Neural cell (in vitro differentiated cells): Measurements from ENCODE around the gene TRPM3. TPM values are rescaled to one million over a fixed set of nuclear protein-coding genes. Genes with fewer than 3 reads are reported as not detected.

ENCODE experiments used
- H2AFZ ChIP-seq: fragments of 200-600, 300-800 bp; sonication (generic), shearing (Covaris generic); 2 replicates; pipeline ENCODE4 v1.6.0; 2014; ENCODE audit warnings: low read depth, mild to moderate bottlenecking, antibody characterized with exemption, low read length, moderate library complexity
- H3F3A ChIP-seq: fragments of 200-600 bp; shearing (Covaris generic); 2 replicates; pipeline ENCODE4 v1.6.1; 2016; ENCODE audit warnings: mild to moderate bottlenecking, moderate library complexity, mixed read lengths, antibody characterized with exemption, low read length; ENCODE audit not compliant: insufficient read depth, poor library complexity, severe bottlenecking
- H3K27ac ChIP-seq: fragments of 200-600, 300-800 bp; sonication (generic), shearing (Covaris generic); 2 replicates; pipeline ENCODE4 v1.5.1; 2014; ENCODE audit warnings: mild to moderate bottlenecking, low read length, moderate library complexity
- H3K27me3 ChIP-seq: fragments of 300-800, 200-600 bp; sonication (generic), shearing (Covaris generic); 2 replicates; pipeline ENCODE4 v1.6.0; 2014; ENCODE audit warnings: mild to moderate bottlenecking, low read depth, low read length, moderate library complexity; ENCODE audit not compliant: insufficient read depth
- H3K36me3 ChIP-seq: fragments of 300-800, 200-600 bp; sonication (generic), shearing (Covaris generic); 2 replicates; pipeline ENCODE4 v1.5.1; 2014; ENCODE audit warnings: mild to moderate bottlenecking, antibody characterized with exemption, low read length, moderate library complexity; ENCODE audit not compliant: insufficient read depth
- H3K4me2 ChIP-seq: fragments of 300-800, 200-600 bp; sonication (generic), shearing (Covaris generic); 2 replicates; pipeline ENCODE4 v1.6.0; 2014; ENCODE audit warnings: mild to moderate bottlenecking, low read length
- H3K4me3 ChIP-seq: fragments of 300-800, 200-600 bp; sonication (generic), shearing (Covaris generic); 2 replicates; pipeline ENCODE4 v1.5.1; 2014; ENCODE audit warnings: mild to moderate bottlenecking, low read length, moderate library complexity
- H3K79me2 ChIP-seq: fragments of 200-600 bp; shearing (Covaris generic); replicated peaks from 2 replicates; pipeline ENCODE4 v1.6.0; 2014; ENCODE audit warnings: mild to moderate bottlenecking, low read length, moderate library complexity; ENCODE audit not compliant: insufficient read depth
- H3K9ac ChIP-seq: fragments of 300-800, 200-600 bp; sonication (generic), shearing (Covaris generic); 2 replicates; pipeline ENCODE4 v1.6.1; 2016; ENCODE audit warnings: mild to moderate bottlenecking, low read length, mixed read lengths
- H3K9me2 ChIP-seq: fragments of 200-600 bp; shearing (Covaris generic); 2 replicates; pipeline ENCODE4 v1.6.1; 2016; ENCODE audit warnings: mild to moderate bottlenecking, low read length, mixed read lengths; ENCODE audit not compliant: insufficient read depth
- H3K9me3 ChIP-seq: fragments of 200-600, 300-800 bp; sonication (generic), shearing (Covaris generic); 2 replicates; pipeline ENCODE4 v1.6.1; 2016; ENCODE audit warnings: mild to moderate bottlenecking, mixed run types, low read length, moderate library complexity, mixed read lengths
- H4K20me1 ChIP-seq: fragments of 200-600 bp; shearing (Covaris generic); 2 replicates; pipeline ENCODE4 v1.6.1; 2016; ENCODE audit warnings: mild to moderate bottlenecking, mixed run types; ENCODE audit not compliant: insufficient read depth
- EZH2 ChIP-seq: fragments of 200-600, 300-800 bp; shearing (Covaris generic), sonication (generic); IDR thresholded peaks from 2 replicates; pipeline ENCODE4 v1.6.1; 2014; ENCODE audit warnings: antibody characterized with exemption, low read length, borderline replicate concordance, mild to moderate bottlenecking; ENCODE audit not compliant: insufficient read depth, poor library complexity, severe bottlenecking
- MXI1 ChIP-seq: fragments of 450-650 bp; conservative IDR thresholded peaks from 2 replicates; pipeline ENCODE4 v1.6.1; 2014; ENCODE audit warnings: antibody characterized with exemption, mild to moderate bottlenecking; ENCODE audit not compliant: poor library complexity, severe bottlenecking
- RAD21 ChIP-seq: fragments of 450-650 bp; conservative IDR thresholded peaks from 2 replicates; pipeline ENCODE4 v1.6.1; 2014; ENCODE audit warnings: antibody characterized with exemption, mild to moderate bottlenecking, moderate library complexity
- TAF1 ChIP-seq: IDR thresholded peaks from 2 replicates; pipeline ENCODE4 v1.6.1; 2012; ENCODE audit warnings: low read depth
- polyA plus RNA-seq: library from polyadenylated mRNA; depleted of rRNA; stranded (reverse); fragments of >200 nt; gene quantifications from 2 replicates; pipeline ENCODE4 v1.2.3, GENCODE V29; 2014
- TF ChIP-seq, protein P1 (sequence below): fragments of 450-650 bp; IDR thresholded peaks from 2 replicates; pipeline ENCODE4 v1.5.1; 2014; ENCODE audit warnings: antibody characterized with exemption, mild to moderate bottlenecking, moderate library complexity; ENCODE audit not compliant: poor library complexity, severe bottlenecking
- TF ChIP-seq, protein P2 (sequence below): IDR thresholded peaks from 2 replicates; pipeline ENCODE4 v1.6.1; 2012; ENCODE audit warnings: borderline replicate concordance

Gene TRPM3
- polyA plus RNA-seq, 1 donor from 2014 or later, result 1.3 TPM

DNA sequence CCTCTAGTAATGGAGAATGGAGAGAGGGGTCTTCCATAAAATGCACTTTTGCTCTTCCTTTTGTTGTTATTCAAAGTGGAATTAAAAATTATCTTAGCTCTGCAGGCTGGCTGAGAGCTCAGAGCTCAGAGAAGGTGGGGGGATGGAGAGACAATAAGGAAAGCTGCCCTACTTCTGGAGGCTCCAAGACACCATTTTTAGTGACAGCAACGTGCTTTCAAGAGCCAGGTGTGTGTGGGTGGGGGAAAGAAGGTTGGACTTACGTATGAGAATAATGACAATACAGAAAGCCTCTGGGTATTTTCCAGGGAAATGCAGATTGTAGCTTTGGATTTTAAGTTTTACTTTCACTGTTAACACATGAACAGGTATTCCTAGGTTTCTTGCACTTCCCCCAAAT, 173.9 kb downstream of the TRPM3 start:
- H2AFZ ChIP-seq, result no peak overlapping the region
- H3K4me3 ChIP-seq, result no peak overlapping the region
- no peaks in the 10 kb centered on the region for H3K79me2 ChIP-seq
- H3K27me3 ChIP-seq, result no peaks in the 10 kb centered on the region
- H3K4me2 ChIP-seq, result no peak overlapping the region
- H4K20me1 ChIP-seq, result no peaks in the 10 kb centered on the region
- H3K27ac ChIP-seq, result no peak overlapping the region
- TF ChIP-seq RAD21 (no peak), MXI1 (no peak), TAF1 (no peak), EZH2 (no peak)
- TF ChIP-seq, protein P1, sequence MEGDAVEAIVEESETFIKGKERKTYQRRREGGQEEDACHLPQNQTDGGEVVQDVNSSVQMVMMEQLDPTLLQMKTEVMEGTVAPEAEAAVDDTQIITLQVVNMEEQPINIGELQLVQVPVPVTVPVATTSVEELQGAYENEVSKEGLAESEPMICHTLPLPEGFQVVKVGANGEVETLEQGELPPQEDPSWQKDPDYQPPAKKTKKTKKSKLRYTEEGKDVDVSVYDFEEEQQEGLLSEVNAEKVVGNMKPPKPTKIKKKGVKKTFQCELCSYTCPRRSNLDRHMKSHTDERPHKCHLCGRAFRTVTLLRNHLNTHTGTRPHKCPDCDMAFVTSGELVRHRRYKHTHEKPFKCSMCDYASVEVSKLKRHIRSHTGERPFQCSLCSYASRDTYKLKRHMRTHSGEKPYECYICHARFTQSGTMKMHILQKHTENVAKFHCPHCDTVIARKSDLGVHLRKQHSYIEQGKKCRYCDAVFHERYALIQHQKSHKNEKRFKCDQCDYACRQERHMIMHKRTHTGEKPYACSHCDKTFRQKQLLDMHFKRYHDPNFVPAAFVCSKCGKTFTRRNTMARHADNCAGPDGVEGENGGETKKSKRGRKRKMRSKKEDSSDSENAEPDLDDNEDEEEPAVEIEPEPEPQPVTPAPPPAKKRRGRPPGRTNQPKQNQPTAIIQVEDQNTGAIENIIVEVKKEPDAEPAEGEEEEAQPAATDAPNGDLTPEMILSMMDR, result no peak
- H3F3A ChIP-seq, result no peaks in the 10 kb centered on the region
- no peaks in the 10 kb centered on the region for H3K9me2 ChIP-seq
- H3K36me3 ChIP-seq, result no peaks in the 10 kb centered on the region
- no peaks in the 10 kb centered on the region for H3K9me3 ChIP-seq
- H3K9ac ChIP-seq, result no peak overlapping the region

DNA sequence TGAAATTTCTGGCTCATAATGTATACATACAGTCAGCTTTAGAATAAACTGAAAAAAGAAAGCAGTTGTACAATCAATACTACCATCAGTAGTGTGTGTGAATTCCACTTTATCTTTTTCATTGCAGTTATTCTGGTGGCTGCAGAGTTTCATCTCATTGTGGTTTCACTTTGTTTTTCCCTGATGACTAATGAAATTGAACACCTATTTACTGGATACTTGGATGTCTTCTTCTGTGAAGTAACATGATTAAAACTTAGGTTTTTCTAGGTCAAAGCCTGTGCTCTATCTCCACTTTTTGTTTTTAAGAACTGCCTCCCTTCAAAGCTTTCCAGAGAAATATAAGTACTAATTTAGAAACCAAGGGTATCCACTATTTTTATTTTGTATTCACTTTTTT, 174.3 kb downstream of the TRPM3 start:
- Histone ChIP-seq H3K79me2 (no peaks in the 10 kb centered on the region), H3K27ac (no peak overlapping the region)

More for the DNA sequence above, 174.3 kb downstream of the TRPM3 start:
- H3K9me3 ChIP-seq, result no peaks in the 10 kb centered on the region
- no peak overlapping the region for H3K9ac ChIP-seq
- H3F3A ChIP-seq, result no peaks in the 10 kb centered on the region
- no peak overlapping the region for H3K4me2 ChIP-seq
- no peaks in the 10 kb centered on the region for H4K20me1 ChIP-seq
- no peaks in the 10 kb centered on the region for H3K27me3 ChIP-seq
- TF ChIP-seq, protein P2, sequence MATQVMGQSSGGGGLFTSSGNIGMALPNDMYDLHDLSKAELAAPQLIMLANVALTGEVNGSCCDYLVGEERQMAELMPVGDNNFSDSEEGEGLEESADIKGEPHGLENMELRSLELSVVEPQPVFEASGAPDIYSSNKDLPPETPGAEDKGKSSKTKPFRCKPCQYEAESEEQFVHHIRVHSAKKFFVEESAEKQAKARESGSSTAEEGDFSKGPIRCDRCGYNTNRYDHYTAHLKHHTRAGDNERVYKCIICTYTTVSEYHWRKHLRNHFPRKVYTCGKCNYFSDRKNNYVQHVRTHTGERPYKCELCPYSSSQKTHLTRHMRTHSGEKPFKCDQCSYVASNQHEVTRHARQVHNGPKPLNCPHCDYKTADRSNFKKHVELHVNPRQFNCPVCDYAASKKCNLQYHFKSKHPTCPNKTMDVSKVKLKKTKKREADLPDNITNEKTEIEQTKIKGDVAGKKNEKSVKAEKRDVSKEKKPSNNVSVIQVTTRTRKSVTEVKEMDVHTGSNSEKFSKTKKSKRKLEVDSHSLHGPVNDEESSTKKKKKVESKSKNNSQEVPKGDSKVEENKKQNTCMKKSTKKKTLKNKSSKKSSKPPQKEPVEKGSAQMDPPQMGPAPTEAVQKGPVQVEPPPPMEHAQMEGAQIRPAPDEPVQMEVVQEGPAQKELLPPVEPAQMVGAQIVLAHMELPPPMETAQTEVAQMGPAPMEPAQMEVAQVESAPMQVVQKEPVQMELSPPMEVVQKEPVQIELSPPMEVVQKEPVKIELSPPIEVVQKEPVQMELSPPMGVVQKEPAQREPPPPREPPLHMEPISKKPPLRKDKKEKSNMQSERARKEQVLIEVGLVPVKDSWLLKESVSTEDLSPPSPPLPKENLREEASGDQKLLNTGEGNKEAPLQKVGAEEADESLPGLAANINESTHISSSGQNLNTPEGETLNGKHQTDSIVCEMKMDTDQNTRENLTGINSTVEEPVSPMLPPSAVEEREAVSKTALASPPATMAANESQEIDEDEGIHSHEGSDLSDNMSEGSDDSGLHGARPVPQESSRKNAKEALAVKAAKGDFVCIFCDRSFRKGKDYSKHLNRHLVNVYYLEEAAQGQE, result no peak
- TF ChIP-seq, protein P1, result no peak
- no peak for TF ChIP-seq RAD21
- H3K4me3 ChIP-seq, result no peak overlapping the region
- H3K36me3 ChIP-seq, result no peaks in the 10 kb centered on the region
- no peak overlapping the region for H2AFZ ChIP-seq
- H3K9me2 ChIP-seq, result no peaks in the 10 kb centered on the region
